NOMO-1 treated with DMSO at 0.1 percent for 48 hours (cell line): Measurements from ENCODE around the gene LASP1.
"Not testable (repeated sequence)": the region's sequence is repeated elsewhere in the genome, so short reads cannot be mapped to it uniquely, and the experiment has no call there.

Source experiments
- DNase-seq: peaks from one replicate; lab custom pipeline; 2025; ENCODE audit not compliant: unreplicated experiment; lab: John Stamatoyannopoulos, UW

LASP1 gene

DNA sequence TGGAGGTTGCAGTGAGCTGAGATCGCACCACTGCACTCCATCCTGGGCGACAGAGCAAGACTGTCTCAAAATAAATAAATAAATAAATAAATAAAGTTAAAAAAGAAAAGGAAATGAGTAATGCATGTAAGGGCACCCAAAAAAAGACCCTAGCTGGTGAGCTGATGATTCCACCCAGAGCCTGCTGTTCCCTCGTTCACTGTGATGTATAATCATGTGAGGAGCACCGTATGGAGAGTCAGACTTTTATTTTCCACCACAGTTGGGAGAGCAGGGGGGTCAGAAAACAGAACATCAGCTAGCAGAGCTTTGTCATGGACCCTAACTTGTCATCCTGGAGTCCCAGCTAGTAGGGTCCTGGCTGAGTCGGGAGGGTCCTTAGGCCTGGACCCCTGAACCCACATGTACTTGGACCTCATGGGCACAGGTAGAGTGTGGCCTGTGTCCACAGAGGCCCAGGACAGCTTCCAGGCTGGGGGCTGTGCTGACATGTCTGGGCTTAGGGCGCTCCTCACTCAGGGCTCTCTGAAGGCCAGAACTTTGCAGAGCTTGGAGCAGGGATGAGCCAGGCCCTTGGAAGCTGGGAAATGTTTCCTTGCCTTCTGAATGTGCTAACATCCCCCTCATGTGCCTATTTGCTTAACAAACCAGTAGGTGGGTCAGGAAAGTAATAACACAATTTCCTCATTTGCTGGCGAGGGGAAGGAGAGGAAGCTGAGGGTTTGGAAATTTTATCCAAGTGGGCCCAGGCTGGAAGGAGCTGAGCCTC, 36.8 kb downstream of the LASP1 start:
- no peak for DNase-seq

DNA sequence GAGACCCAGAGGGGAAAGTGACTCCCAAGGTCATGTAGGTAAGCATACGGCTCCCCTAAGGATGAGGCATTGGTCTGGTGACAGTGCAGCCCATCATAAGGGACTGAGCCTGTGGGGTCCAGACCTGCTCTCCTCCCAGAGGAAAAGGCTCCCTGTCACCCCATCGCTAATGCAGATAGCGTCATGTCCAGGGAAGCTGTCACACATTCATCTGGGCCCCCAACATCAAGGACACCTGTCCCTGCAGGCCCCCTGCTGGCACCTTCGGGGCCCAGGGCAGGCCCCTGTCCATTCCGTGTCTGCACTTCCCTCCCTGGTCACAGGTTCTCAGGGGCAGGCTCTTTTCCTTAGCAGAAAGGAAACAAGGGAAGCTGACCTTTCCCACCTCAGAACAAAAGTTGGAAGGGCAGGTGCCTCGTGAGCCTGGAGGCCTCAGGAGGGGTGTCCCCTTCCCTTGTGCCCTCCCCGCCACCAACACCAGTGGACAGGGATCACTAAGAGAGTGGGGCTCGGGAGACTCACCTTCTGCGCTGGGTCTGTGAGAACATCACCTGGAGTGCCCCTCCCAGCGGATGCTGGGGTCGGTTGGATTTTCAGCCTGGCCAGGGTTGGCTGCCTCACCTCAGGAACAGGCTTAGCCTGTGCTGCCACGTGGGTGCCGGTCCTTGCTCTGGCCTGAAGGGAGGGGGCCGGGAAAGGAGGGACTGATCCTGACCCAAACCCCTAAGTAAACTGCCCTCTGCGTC, 38.2 kb downstream of the LASP1 start:
- no peak for DNase-seq

DNA sequence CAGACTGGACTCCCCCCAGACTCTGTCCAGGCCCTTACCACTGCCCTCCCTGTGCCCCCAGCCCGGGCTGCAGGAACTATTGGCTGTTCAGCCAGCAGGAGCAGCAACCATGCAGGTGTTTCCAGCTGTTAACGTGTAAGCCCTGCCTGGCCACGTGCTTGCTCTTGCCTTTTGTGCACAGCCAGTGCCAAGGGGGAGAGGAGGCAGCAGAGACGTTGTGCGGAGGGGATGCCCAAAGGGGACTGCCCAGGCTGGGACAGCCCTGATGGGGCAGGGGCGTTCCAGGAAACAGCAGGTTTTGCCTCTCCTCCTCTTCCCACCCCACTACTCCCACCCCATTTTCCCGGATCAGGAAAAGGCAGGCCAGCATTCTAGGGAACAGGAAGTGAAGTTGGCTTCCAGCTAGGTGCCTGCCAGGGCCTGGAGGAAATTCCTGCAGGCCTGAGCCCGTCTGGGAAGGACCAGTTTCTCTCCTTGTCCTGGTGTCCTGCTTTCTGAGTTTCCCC, 38.9 kb downstream of the LASP1 start:
- no peak for DNase-seq

DNA sequence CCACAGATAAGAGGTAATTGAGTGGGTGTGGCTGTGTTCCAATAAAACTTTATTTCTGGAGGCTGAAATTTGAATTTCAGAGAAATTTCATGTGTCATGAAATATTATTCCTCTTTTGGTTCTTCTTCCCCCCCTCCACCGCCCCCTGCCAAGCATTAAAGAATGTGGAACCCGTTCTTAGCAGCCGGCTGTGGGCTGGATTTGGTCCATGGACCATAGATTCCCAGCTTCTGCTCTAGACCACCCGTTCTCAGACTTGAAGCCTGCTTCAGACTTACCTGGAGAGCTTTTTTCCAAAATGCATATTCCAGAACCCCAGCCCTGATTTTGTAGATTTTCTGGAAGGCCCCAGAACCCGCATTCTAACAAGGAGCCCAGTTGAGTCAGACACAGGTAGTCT, 40.5 kb downstream of the LASP1 start:
- DNase-seq, result no peak

DNA sequence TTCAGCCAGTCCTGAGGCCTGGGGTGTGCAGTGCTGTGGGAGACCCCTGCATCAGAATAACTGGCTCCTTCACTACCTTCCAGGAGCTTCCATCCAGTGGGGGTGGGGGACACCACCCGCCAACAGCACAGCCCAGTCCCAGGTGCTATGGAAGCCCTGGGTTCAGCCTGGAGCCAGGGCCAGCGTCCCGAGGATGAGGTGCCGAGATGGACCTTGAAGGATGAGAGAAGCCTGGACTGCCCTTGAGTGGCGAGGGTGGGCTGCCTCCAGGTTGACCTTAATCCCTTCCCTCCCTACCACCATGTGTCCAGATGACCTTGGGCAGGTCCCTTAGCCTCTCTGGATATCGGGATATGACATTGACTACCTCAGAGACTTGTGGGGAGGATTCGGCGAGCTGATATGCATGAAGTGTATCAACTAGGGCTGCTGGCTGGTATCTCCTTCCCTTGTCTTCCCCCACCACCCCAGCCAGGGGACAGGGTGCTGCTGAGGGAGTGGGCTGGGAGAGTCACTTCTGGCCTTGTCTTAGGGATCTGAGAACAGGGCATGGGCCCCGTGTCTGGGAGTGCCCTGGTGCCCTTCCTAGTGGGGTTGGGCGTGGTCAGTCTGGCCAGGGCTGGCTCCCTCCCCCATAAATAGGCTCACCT, 41.3 kb downstream of the LASP1 start:
- DNase-seq, result no peak

DNA sequence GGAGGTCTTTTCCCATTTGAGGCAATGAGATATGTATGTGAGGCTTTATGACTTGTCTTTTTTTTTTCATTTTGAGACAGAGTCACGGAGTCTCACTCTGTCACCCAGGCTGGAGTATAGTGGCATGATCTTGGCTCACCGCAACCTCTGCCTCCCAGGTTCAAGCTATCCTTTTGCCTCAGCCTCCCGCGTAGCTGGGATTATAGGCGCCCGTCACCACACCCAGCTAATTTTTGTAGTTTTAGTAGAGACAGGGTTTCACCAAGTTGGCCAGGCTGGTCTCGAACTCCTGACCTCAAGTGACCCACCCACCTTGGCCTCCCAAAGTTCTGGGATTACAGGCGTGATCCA, 41.8 kb downstream of the LASP1 start:
- DNase-seq, result not testable (repeated sequence)

DNA sequence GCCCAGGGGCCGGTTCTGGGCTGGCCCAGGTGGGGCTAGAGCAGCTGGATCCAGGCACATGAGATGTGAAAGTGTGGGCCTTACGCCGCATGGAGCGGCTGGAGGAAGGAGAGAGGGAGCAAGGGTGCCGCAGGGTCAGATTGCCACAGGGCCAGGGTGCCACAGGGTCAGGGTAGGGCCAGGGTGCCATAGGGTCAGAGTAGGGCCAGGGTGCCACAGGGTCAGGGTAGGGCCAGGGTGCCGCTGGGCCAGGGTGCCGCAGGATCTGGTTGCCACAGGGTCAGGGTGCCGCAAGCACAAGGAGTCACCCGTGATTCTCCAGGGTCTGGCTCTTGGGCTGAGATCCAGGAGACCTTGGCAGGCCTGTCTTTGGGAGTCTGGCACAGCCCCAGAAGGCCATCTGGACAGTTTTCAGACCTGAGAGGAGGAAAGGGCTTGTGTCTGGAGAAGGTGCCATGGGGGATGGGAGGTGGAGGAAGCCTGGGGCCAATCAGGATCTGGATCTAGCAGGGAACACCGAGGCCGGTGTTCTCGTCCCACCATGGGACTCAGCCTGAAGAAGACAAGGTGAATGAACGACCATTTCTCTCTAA, 42.5 kb downstream of the LASP1 start:
- DNase-seq, result no peak

DNA sequence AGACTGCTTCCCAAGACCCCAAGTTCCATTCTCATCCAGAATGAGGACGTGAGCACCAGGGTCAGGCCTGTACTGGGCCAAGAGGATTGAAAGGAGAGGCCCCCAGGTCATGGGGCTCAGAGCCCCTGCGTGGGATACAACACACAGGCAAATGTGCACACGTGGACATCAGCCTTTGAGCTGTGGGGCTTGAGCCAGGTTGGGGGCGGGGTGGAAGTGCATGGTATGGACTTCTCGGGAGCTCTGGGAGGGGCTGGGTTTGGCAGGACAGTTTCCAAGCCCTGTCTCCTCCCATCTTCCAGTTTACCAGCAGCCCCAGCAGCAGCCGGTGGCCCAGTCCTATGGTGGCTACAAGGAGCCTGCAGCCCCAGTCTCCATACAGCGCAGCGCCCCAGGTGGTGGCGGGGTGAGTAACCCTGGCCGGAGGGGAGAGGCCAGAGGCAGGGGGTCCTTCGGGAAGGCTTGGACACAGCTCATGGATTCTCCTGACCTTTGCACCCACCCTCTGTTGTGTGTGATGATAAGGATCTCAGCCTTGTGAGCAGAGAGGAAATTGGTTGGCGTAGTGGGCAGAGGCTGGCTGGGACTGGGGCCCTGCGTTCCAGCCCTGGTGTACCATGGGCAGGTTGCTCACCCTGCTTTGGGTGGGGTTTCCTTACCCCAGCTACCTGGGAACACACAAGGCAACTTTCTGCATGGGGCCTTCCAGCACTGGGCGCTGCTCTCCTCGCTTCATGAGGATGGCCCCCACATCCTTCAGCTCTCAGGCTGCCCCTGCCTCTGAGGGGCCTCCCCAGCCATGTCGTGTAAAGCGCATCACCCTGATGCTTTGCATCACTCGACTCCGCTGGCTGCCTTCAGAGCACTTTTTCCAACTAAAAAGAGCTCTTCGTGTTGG, 45.1 kb downstream of the LASP1 start:
- no peak for DNase-seq

DNA sequence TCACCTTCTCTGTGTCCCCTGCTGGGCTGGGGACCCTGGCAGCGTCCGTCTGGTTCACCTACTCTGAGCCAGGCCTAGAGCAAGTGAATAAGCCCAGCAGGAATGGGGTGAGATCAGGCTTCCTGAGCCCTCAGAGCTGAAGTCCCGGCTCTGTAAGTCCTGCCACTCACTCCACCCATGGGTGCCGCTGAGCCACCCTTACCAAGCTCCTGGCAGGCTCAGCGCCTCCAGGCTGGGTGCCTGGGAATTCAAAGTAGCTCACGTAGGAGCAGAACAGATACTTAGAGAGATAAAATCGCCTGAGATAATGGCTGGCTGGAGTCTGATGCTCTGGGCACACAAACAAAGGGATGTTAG, 45.8 kb downstream of the LASP1 start:
- no peak for DNase-seq

DNA sequence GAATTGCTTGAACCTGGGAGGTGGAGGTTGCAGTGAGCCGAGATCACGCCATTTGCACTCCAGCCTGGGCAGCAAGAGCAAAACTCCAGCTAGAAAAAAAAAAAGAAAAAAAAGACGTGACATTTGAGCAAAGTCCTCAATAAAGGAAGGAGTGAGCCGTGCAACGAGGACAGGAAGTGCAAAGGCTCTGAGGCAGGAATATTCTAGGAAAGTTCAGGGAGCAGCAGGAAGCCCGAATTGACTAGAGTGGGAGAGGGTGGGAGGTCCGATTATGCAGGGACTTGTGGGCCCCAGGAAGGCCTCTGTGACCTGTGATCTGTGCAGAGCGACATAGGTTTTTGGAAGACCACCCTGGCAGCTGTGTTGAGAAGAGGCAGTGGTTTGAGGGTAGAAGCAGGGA, 46.9 kb downstream of the LASP1 start:
- no peak for DNase-seq

DNA sequence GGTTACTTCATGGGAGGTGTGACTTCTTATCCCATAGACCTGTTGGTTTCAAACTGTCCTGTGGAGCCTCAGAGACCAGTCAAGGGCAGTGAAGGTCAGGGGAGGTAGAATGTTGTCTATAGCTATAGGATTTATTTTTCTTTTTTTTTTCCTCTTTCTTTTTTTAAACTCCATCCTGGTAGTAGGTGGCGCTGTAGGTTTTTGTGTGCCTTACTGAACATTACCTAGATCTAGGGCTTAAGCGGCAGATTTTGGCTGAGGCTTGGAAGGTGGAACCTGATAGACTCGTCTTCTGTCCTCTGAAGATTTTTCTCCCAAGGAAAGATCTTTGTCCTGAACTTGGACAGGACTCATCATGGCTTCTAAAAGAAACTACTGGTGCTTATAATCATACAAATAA, 47.4 kb downstream of the LASP1 start:
- DNase-seq, result no peak

DNA sequence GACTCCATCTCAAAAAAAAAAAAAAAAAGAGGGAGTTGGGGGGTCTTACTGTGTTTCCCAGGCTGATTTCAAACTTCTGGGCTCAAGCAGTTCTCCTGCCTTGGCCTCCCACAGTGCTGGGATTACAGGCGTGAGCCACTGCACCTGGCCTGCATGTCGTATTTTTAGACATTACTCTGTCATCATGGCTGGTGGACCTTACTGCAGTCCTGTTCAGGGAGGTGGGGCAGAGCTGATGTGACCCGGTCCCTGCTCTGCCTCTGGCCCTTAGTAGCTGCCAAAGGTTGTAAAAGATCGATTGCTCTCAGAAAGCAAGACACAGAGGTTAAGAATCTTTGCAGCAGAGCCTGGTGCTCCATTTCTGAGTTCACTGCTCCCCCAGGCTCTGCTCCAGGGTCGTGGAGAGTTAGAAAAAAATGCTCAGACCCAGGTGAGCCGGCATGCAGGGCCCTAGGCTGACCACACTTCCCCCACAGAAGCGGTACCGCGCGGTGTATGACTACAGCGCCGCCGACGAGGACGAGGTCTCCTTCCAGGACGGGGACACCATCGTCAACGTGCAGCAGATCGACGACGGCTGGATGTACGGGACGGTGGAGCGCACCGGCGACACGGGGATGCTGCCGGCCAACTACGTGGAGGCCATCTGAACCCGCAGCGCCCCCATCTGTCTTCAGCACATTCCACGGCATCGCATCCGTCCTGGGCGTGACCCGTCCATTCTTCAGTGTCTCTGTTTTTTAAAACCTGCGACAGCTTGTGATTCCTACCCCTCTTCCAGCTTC, 48.5 kb downstream of the LASP1 start:
- no peak for DNase-seq

DNA sequence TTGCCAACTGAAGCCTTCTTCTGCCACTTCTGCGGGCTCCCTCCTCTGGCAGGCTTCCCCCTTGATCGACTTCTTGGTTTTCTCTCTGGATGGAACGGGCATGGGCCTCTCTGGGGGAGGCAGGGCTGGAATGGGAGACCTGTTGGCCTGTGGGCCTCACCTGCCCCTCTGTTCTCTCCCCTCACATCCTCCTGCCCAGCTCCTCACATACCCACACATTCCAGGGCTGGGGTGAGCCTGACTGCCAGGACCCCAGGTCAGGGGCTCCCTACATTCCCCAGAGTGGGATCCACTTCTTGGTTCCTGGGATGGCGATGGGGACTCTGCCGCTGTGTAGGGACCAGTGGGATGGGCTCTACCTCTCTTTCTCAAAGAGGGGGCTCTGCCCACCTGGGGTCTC, 49.1 kb downstream of the LASP1 start:
- no peak for DNase-seq

DNA sequence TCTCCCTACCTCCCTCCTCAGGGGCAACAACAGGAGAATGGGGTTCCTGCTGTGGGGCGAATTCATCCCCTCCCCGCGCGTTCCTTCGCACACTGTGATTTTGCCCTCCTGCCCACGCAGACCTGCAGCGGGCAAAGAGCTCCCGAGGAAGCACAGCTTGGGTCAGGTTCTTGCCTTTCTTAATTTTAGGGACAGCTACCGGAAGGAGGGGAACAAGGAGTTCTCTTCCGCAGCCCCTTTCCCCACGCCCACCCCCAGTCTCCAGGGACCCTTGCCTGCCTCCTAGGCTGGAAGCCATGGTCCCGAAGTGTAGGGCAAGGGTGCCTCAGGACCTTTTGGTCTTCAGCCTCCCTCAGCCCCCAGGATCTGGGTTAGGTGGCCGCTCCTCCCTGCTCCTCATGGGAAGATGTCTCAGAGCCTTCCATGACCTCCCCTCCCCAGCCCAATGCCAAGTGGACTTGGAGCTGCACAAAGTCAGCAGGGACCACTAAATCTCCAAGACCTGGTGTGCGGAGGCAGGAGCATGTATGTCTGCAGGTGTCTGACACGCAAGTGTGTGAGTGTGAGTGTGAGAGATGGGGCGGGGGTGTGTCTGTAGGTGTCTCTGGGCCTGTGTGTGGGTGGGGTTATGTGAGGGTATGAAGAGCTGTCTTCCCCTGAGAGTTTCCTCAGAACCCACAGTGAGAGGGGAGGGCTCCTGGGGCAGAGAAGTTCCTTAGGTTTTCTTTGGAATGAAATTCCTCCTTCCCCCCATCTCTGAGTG, 49.6 kb downstream of the LASP1 start:
- DNase-seq, result no peak

DNA sequence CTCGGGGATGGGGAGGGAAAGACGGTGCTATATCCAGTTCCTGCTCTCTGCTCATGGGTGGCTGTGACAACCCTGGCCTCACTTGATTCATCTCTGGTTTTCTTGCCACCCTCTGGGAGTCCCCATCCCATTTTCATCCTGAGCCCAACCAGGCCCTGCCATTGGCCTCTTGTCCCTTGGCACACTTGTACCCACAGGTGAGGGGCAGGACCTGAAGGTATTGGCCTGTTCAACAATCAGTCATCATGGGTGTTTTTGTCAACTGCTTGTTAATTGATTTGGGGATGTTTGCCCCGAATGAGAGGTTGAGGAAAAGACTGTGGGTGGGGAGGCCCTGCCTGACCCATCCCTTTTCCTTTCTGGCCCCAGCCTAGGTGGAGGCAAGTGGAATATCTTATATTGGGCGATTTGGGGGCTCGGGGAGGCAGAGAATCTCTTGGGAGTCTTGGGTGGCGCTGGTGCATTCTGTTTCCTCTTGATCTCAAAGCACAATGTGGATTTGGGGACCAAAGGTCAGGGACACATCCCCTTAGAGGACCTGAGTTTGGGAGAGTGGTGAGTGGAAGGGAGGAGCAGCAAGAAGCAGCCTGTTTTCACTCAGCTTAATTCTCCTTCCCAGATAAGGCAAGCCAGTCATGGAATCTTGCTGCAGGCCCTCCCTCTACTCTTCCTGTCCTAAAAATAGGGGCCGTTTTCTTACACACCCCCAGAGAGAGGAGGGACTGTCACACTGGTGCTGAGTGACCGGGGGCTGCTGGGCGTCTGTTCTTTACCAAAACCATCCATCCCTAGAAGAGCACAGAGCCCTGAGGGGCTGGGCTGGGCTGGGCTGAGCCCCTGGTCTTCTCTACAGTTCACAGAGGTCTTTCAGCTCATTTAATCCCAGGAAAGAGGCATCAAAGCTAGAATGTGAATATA, 50.8 kb downstream of the LASP1 start:
- DNase-seq, result no peak

DNA sequence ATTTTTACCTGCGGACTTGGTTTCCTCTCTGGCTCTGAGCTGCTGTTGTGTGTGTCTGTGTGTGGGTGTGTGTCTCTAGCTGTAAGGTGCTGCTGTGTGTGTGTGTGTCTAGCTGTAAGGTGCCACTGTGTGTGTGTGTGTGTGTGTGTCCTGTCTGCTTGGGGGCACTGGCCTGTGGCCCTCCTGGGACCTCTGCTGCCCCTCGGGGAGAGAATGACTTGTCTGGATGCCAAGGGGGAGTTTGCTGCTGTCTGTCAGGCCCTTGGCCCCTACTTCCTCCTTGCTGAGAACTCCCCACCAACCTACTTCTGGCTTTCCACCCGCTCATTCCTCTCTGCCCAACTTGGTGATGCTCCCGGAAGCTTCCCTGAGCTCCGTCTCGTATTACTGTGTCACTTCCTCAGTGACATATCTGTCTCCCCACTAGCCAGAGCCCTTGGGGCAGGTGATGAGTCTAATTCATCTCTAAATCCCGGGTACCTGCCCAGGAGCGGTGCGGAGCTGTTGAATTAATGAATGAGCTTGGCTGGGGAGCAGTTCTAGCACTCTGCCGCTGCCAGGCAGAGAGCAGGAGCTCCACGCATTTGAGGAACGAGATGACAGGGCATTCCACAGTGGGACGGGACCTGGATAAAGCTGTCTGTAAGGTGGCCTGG, 52.0 kb downstream of the LASP1 start:
- DNase-seq, result no peak

DNA sequence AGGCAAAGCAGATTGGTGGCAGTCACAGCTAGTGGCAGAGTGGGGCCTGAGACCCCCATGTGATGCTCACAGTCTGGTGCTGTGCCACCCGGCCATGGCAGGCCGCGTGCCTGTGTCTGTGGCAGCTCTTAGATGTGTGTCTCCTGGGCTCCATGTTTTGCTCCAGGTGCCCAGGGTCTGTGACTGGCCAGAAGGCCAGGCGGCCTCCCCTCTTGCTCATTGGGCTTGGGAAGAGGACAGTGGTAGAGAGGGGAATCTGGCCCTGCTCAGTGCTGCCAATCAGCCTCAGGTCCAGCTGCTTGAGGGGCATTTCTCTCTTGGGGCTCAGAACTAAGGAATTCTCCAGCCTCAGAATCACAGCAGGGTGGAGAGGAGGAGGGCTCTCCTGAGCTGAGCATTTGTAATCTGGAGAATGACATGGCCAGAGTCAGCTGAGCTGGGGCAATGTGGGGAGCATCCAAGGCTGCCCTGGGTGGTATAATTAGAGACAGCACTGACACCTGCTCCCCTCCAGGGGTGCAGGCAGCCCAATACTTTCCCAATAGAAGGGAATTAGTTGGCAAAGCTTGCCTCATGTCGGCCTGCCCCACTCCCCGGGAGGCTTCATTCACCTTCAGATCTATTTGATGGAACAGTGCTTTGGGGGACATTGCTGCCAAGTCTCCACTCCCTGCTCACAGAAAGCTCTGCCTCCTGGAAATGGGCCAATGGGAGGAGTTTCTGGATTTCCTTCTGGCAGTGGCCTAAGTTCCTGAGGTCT, 52.9 kb downstream of the LASP1 start:
- DNase-seq, result no peak
